Activated CD8-positive, alpha-beta memory T cell treated with anti-CD3 and anti-CD28 coated beads for 4 hours (primary cell): Measurements from ENCODE around the gene PCNT.
A peak's percentile ranks its signal among the peaks of the same experiment; 100 is the strongest.
"Not testable (repeated sequence)": the region's sequence is repeated elsewhere in the genome, so short reads cannot be mapped to it uniquely, and the experiment has no call there.

Source experiments
- DNase-seq, 2 donors: peaks; one replicate each; pipeline ENCODE4 v3.0.0-alpha.2; 2020; ENCODE audit warnings: low read depth in 2 of 2

Gene PCNT

GRCh38 chr21:46454634-46455390 lies 130.9 kb downstream of the PCNT start:
- no peak for DNase-seq

- DNase-seq = no peak
Measured at GRCh38 chr21:46455575-46456385, 131.8 kb downstream of the PCNT start.

- DNase-seq = no peak
Measured at GRCh38 chr21:46456750-46457149, 132.8 kb downstream of the PCNT start.

GRCh38 chr21:46457801-46458314 lies 133.9 kb downstream of the PCNT start:
- no peak for DNase-seq

- DNase-seq = peak; percentile 87 to 89
Measured at GRCh38 chr21:46458315-46459023, 134.5 kb downstream of the PCNT start, which contains the start of gene DIP2A. DIP2A (plus strand) TSS chr21:46458891; CDS start chr21:46459132, 241 bp downstream.

- DNase-seq = no peak
Measured at GRCh38 chr21:46459024-46459355, 135.0 kb downstream of the PCNT start.

- DNase-seq = no peak
Measured at GRCh38 chr21:46459356-46460112, 135.6 kb downstream of the PCNT start.

- DNase-seq = no peak
Measured at GRCh38 chr21:46461909-46462308, 138.0 kb downstream of the PCNT start.

GRCh38 chr21:46465153-46465552 lies 141.2 kb downstream of the PCNT start:
- DNase-seq = not testable (repeated sequence)

- no peak for DNase-seq
Measured at GRCh38 chr21:46465651-46466050, 141.7 kb downstream of the PCNT start.

- DNase-seq = no peak
Measured at GRCh38 chr21:46468108-46468774, 144.3 kb downstream of the PCNT start.

GRCh38 chr21:46469275-46469674 lies 145.3 kb downstream of the PCNT start:
- DNase-seq = no peak

GRCh38 chr21:46471514-46471913 lies 147.6 kb downstream of the PCNT start:
- DNase-seq = no peak

GRCh38 chr21:46472246-46472645 lies 148.3 kb downstream of the PCNT start:
- DNase-seq = no peak

- no peak for DNase-seq
Measured at GRCh38 chr21:46474382-46474781, 150.4 kb downstream of the PCNT start.

- DNase-seq = no peak
Measured at GRCh38 chr21:46475296-46475695, 151.3 kb downstream of the PCNT start.

- no peak for DNase-seq
Measured at GRCh38 chr21:46477765-46478164, 153.8 kb downstream of the PCNT start.

- DNase-seq = no peak
Measured at GRCh38 chr21:46478910-46479309, 155.0 kb downstream of the PCNT start.

GRCh38 chr21:46480466-46480865 lies 156.5 kb downstream of the PCNT start:
- DNase-seq = no peak

GRCh38 chr21:46482225-46482845 lies 158.4 kb downstream of the PCNT start:
- DNase-seq = no peak
